ENCODE data around the gene RRP1B.
"Not testable (repeated sequence)": the region's sequence is repeated elsewhere in the genome, so short reads cannot be mapped to it uniquely, and the experiment has no call there.

The RRP1B gene

GRCh38 chr21:43667191-43667904, 8.0 kb downstream of the RRP1B start:
- no peak for DNase-seq (ENCODE audit: low spot score)

- DNase-seq (ENCODE audit: low spot score): no peak
Observed at GRCh38 chr21:43669828-43670605, 10.7 kb downstream of the RRP1B start.

GRCh38 chr21:43675871-43676270, 16.5 kb downstream of the RRP1B start:
- DNase-seq (ENCODE audit: low spot score): no peak

- no peak for DNase-seq (ENCODE audit: low spot score)
Observed at GRCh38 chr21:43676391-43676790, 17.0 kb downstream of the RRP1B start.

GRCh38 chr21:43679951-43680350, 20.6 kb downstream of the RRP1B start:
- DNase-seq (ENCODE audit: low spot score): no peak

GRCh38 chr21:43680421-43680820, 21.1 kb downstream of the RRP1B start:
- DNase-seq (ENCODE audit: low spot score): not testable (repeated sequence)

GRCh38 chr21:43681650-43682049, 22.3 kb downstream of the RRP1B start:
- DNase-seq (ENCODE audit: low spot score): peak; percentile 86

- DNase-seq (ENCODE audit: low spot score): no peak
Observed at GRCh38 chr21:43684424-43684823, 25.1 kb downstream of the RRP1B start.

- no peak for DNase-seq (ENCODE audit: low spot score)
Observed at GRCh38 chr21:43686811-43687565, 27.6 kb downstream of the RRP1B start.

- no peak for DNase-seq (ENCODE audit: low spot score)
Observed at GRCh38 chr21:43687566-43688399, 28.4 kb downstream of the RRP1B start.

- DNase-seq (ENCODE audit: low spot score): no peak
Observed at GRCh38 chr21:43688906-43689305, 29.5 kb downstream of the RRP1B start.

GRCh38 chr21:43689556-43690337, 30.4 kb downstream of the RRP1B start:
- DNase-seq (ENCODE audit: low spot score): no peak

- no peak for DNase-seq (ENCODE audit: low spot score)
Observed at GRCh38 chr21:43690346-43690745, 31.0 kb downstream of the RRP1B start.

- no peak for DNase-seq (ENCODE audit: low spot score)
Observed at GRCh38 chr21:43691086-43691795, 31.9 kb downstream of the RRP1B start.

- no peak for DNase-seq (ENCODE audit: low spot score)
Observed at GRCh38 chr21:43691801-43692200, 32.4 kb downstream of the RRP1B start.

GRCh38 chr21:43692949-43693348, 33.6 kb downstream of the RRP1B start:
- no peak for DNase-seq (ENCODE audit: low spot score)

- DNase-seq (ENCODE audit: low spot score): no peak
Observed at GRCh38 chr21:43693981-43694380, 34.6 kb downstream of the RRP1B start.

GRCh38 chr21:43694437-43695079, 35.2 kb downstream of the RRP1B start:
- DNase-seq (ENCODE audit: low spot score): no peak

- DNase-seq (ENCODE audit: low spot score): no peak
Observed at GRCh38 chr21:43696214-43696613, 36.9 kb downstream of the RRP1B start.

All from kidney tubule cell (primary cell).